Measurements from ENCODE around the gene USH2A.

- TF ChIP-seq HDAC2 (IDR thresholded peaks at IDR 0.05) (no peak), POLR2A (IDR thresholded peaks at IDR 0.05; ENCODE audit: low read length) (no peak)
Observed at GRCh38 chr1:216248628-216249027, 174.6 kb downstream of the USH2A start.
